H1 (cell line): ENCODE results near the gene CPPED1.

Experiments
- ASH2L ChIP-seq: fragments of 200-600, 300-600 bp; sonication (generic); IDR thresholded peaks from one replicate; pipeline ENCODE4 v1.7.1; 2017; ENCODE audit warnings: low read length
- CEBPB ChIP-seq: IDR thresholded peaks from 2 replicates; pipeline ENCODE4 v1.6.1; 2012; ENCODE audit warnings: low read depth, low read length
- CHD2 ChIP-seq: IDR thresholded peaks from 2 replicates; pipeline ENCODE4 v1.6.1; 2012; ENCODE audit warnings: low read length, improper control_type of control experiment
- EZH2 ChIP-seq: fragments of 200-600 bp; sonication (generic); IDR thresholded peaks from 2 replicates; pipeline ENCODE4 v1.7.1; 2012; ENCODE audit warnings: low read depth, mild to moderate bottlenecking, moderate library complexity, low read length, inconsistent platforms; ENCODE audit not compliant: severe bottlenecking
- POLR2A ChIP-seq, 2 experiments: IDR thresholded peaks; 1 replicate in 1 of 2; 2 replicates in 1 of 2; pipeline ENCODE4 v1.6.1; 2011; ENCODE audit warnings: low read depth in 2 of 2, low read length in 2 of 2, mild to moderate bottlenecking in 2 of 2; ENCODE audit errors: control extremely low read depth in 1 of 2
- RAD21 ChIP-seq, 2 experiments: IDR thresholded peaks in 1 of 2; conservative IDR thresholded peaks in 1 of 2; 2 replicates each; pipeline ENCODE4 v1.6.1; 2011; ENCODE audit warnings: low read depth in 2 of 2, low read length in 2 of 2, improper control_type of control experiment in 1 of 2, inconsistent platforms in 1 of 2, mild to moderate bottlenecking in 1 of 2, moderate library complexity in 1 of 2
- RBBP5 ChIP-seq: IDR thresholded peaks from 2 replicates; pipeline ENCODE4 v1.7.1; 2012; ENCODE audit warnings: low read depth, mild to moderate bottlenecking, inconsistent platforms, low read length, moderate library complexity, borderline replicate concordance
- RFX5 ChIP-seq: IDR thresholded peaks from 2 replicates; pipeline ENCODE4 v1.6.1; 2011; ENCODE audit warnings: low read depth, low read length, improper control_type of control experiment, borderline replicate concordance
- SP2 ChIP-seq: IDR thresholded peaks from 2 replicates; pipeline ENCODE4 v1.6.1; 2012; ENCODE audit warnings: mild to moderate bottlenecking, low read length, inconsistent platforms
- SRF ChIP-seq: IDR thresholded peaks from 2 replicates; pipeline ENCODE4 v1.6.1; 2011; ENCODE audit warnings: mild to moderate bottlenecking, low read depth, low read length, moderate library complexity
- TAF1 ChIP-seq: IDR thresholded peaks from 2 replicates; pipeline ENCODE4 v1.6.1; 2011; ENCODE audit warnings: mild to moderate bottlenecking, low read depth, low read length
- USF2 ChIP-seq: IDR thresholded peaks from 2 replicates; pipeline ENCODE4 v1.6.1; 2011; ENCODE audit warnings: low read length, improper control_type of control experiment
- YY1 ChIP-seq: IDR thresholded peaks from 2 replicates; pipeline ENCODE4 v1.6.1; 2011; ENCODE audit warnings: low read depth, mild to moderate bottlenecking, low read length
- TF ChIP-seq, protein P1 (sequence below), 3 experiments: IDR thresholded peaks; 1 replicate in 2 of 3; 2 replicates in 1 of 3; pipeline versions ENCODE4 v1.5.1 to v1.6.1; 2011; ENCODE audit warnings: low read length in 3 of 3, mild to moderate bottlenecking in 3 of 3, inconsistent platforms in 2 of 3, low read depth in 1 of 3, moderate library complexity in 1 of 3; ENCODE audit not compliant: insufficient read depth in 1 of 3; ENCODE audit errors: control extremely low read depth in 1 of 3

- no peak for TF ChIP-seq RBBP5
- TF ChIP-seq, protein P1, sequence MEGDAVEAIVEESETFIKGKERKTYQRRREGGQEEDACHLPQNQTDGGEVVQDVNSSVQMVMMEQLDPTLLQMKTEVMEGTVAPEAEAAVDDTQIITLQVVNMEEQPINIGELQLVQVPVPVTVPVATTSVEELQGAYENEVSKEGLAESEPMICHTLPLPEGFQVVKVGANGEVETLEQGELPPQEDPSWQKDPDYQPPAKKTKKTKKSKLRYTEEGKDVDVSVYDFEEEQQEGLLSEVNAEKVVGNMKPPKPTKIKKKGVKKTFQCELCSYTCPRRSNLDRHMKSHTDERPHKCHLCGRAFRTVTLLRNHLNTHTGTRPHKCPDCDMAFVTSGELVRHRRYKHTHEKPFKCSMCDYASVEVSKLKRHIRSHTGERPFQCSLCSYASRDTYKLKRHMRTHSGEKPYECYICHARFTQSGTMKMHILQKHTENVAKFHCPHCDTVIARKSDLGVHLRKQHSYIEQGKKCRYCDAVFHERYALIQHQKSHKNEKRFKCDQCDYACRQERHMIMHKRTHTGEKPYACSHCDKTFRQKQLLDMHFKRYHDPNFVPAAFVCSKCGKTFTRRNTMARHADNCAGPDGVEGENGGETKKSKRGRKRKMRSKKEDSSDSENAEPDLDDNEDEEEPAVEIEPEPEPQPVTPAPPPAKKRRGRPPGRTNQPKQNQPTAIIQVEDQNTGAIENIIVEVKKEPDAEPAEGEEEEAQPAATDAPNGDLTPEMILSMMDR (IDR thresholded peaks at IDR 0.05; ENCODE audit: control extremely low read depth in 1 of 3, insufficient read depth in 1 of 3, low read depth in 1 of 3, low read length in 3 of 3): no peak
- no peak for TF ChIP-seq TAF1
- TF ChIP-seq USF2: no peak
- TF ChIP-seq SRF: no peak
- no peak for TF ChIP-seq EZH2
- no peak for TF ChIP-seq SP2
- TF ChIP-seq POLR2A (IDR thresholded peaks at IDR 0.05; ENCODE audit: control extremely low read depth in 1 of 2, low read depth in 2 of 2, low read length in 2 of 2): no peak
- TF ChIP-seq CEBPB: no peak
- TF ChIP-seq CHD2: no peak
- no peak for TF ChIP-seq RFX5
- TF ChIP-seq YY1: no peak
- no peak for TF ChIP-seq ASH2L
- TF ChIP-seq RAD21 (IDR thresholded peaks at IDR 0.05 in 1 of 2, conservative IDR thresholded peaks at IDR 0.05 in 1 of 2; ENCODE audit: low read depth in 2 of 2, low read length in 2 of 2): no peak
Measured at GRCh38 chr16:12681653-12682052, 122.0 kb downstream of the CPPED1 start.
